ENCODE measurements around the gene NPAS2. TPM values are rescaled to one million over a fixed set of nuclear protein-coding genes. Genes with fewer than 3 reads are reported as not detected.

NPAS2 gene
- total and polyA plus RNA-seq, 2 experiments from 2014 or later = 0.55 to 0.89 TPM

DNA sequence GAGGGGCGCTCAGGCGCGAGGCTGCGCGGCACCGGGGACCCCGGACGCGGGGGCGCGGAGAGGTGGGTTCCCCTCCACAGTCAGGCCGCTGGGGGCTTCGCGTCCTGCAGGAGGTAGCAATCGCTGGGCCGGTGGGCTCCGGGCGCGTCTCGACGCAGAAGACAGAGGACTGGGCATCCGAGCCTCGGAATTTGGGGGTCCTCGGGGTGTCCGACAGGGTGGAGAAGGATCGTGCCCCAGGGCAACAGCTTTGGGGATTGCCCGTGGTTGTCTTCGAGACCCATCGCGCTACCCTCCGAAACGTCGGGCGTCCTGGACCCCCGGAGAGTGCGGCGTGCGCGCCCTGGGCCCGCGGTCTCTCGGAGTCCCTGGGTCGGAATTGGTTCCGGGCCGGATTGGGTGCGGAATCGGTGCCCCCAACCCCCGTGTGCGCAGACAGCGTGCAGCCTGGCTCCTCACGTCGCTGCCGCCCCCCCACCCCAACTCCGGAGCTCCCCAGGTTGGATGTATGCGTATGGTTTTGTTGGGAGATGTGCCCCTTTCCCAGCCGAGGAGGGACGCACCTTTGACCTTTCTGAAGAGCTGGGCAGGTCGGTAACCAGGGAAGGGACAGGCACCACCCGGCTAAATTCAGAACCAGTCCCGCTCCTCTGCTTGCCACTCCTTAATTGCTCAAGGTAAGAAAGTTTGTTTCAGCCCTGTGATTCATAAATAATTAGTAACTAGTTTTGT lies 750 bp downstream of the NPAS2 start:
- Histone ChIP-seq H3K9me3 (ENCODE audit: low read depth) (no peaks in the 10 kb centered on the region), H3K4me3 (peak overlapping the region; percentile 70), H3K27ac (no peak overlapping the region), H3K27me3 (peaks cover 72% of the 10 kb centered on the region), H3K4me1 (ENCODE audit: low read depth) (peaks cover 12% of the 10 kb centered on the region), H3K36me3 (no peaks in the 10 kb centered on the region)
- no peak for TF ChIP-seq CTCF (IDR thresholded peaks at IDR 0.05; ENCODE audit: low read depth, low read length)
- no peak for DNase-seq (ENCODE audit: low read depth in 1 of 2, low spot score in 1 of 2)

GRCh38 chr2:100821255-100821910 lies 1.4 kb downstream of the NPAS2 start:
- H3K4me3 ChIP-seq = no peak overlapping the region
- H3K36me3 ChIP-seq = no peaks in the 10 kb centered on the region
- no peaks in the 10 kb centered on the region for H3K9me3 ChIP-seq (ENCODE audit: low read depth)
- H3K4me1 ChIP-seq (ENCODE audit: low read depth) = peaks cover 12% of the 10 kb centered on the region
- no peak overlapping the region for H3K27ac ChIP-seq
- peak; percentile 9 for TF ChIP-seq CTCF (IDR thresholded peaks at IDR 0.05; ENCODE audit: low read depth, low read length)
- H3K27me3 ChIP-seq = peaks cover 72% of the 10 kb centered on the region
- peak in 1 of 2 donors; percentile 39 for DNase-seq (ENCODE audit: low read depth in 1 of 2, low spot score in 1 of 2)

DNA sequence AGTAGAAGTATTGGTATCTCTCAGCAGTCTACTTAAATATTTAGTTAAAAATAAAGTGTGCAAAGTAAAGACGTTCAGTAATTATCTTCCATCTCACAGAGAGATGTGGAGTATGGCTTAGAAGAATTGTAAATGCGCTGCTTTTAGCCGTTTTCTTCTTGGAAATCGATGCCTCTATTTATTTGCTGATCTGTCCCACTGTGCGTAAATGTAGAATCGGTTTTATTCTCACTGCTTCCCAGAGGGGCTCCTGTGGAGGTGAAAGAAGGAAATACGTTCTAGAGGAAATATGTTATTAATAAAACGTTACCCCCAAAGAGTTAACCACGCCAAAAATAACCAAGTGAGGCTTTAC lies 1.9 kb downstream of the NPAS2 start:
- H3K9me3 ChIP-seq (ENCODE audit: low read depth) = no peaks in the 10 kb centered on the region
- peaks cover 12% of the 10 kb centered on the region for H3K4me1 ChIP-seq (ENCODE audit: low read depth)
- H3K27ac ChIP-seq = no peak overlapping the region
- H3K36me3 ChIP-seq = no peaks in the 10 kb centered on the region
- peaks cover 72% of the 10 kb centered on the region for H3K27me3 ChIP-seq
- H3K4me3 ChIP-seq = no peak overlapping the region
- peak; percentile 0 for TF ChIP-seq CTCF (IDR thresholded peaks at IDR 0.05; ENCODE audit: low read depth, low read length)
- DNase-seq (ENCODE audit: low read depth in 1 of 2, low spot score in 1 of 2) = no peak

- no peaks in the 10 kb centered on the region for H3K36me3 ChIP-seq
- H3K27ac ChIP-seq = no peak overlapping the region
- H3K27me3 ChIP-seq = peaks cover 64% of the 10 kb centered on the region
- no peak for TF ChIP-seq CTCF (IDR thresholded peaks at IDR 0.05; ENCODE audit: low read depth, low read length)
- no peaks in the 10 kb centered on the region for H3K9me3 ChIP-seq (ENCODE audit: low read depth)
- DNase-seq (ENCODE audit: low read depth in 1 of 2, low spot score in 1 of 2) = peak in 1 of 2 donors; percentile 74
- H3K4me1 ChIP-seq (ENCODE audit: low read depth) = peaks cover 12% of the 10 kb centered on the region
- H3K4me3 ChIP-seq = no peak overlapping the region
Measured at GRCh38 chr2:100822587-100823248, 2.8 kb downstream of the NPAS2 start.

DNA sequence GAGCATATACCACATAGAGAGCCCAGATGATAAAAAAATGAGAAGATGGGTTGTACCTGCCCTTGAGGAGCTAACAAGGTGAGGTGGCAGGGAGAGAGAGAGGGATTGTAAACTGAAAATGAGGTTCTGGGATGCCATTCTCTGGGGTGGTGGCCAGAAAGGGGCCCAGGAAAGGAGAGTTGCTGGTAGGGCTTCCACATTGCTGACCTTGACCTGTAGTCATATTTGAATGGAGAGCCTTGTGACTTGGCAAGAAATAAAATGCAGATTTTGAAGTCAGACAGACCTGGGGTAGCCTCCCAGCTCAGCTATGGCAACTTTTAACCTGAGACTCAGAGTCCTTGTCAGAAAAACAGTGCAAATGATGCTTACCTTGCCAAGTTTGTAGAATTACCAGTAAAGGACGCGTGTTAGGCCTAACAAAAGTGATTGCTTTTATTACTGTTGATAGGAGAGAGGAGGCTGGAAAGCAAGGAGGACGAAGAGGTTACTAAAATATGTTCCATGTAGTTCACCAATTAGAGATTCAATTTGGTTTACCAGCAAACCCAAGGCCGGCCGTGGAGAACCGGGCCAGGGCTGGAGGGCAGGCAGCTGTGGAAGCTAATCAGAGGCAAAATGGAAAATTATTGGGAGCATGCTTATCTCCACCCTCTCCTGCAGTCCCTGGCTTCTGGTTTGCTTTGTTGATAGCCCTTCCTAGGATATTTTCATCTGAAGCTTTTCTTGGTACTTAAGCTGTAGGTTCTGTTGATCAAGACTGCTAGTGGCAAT lies 3.9 kb downstream of the NPAS2 start:
- no peaks in the 10 kb centered on the region for H3K36me3 ChIP-seq
- H3K9me3 ChIP-seq (ENCODE audit: low read depth) = no peaks in the 10 kb centered on the region
- TF ChIP-seq CTCF (IDR thresholded peaks at IDR 0.05; ENCODE audit: low read depth, low read length) = no peak
- no peak overlapping the region for H3K27ac ChIP-seq
- H3K27me3 ChIP-seq = peaks cover 53% of the 10 kb centered on the region
- no peak for DNase-seq (ENCODE audit: low read depth in 1 of 2, low spot score in 1 of 2)
- H3K4me3 ChIP-seq = no peak overlapping the region
- H3K4me1 ChIP-seq (ENCODE audit: low read depth) = peaks cover 12% of the 10 kb centered on the region

Measured in cardiac muscle cell (in vitro differentiated cells and primary cell).